Activated T-cell treated with anti-CD3 and anti-CD28 coated beads for 1 hour (primary cell): Measurements from ENCODE around the gene RFX8.
A peak's percentile ranks its signal among the peaks of the same experiment; 100 is the strongest.
"Not testable (repeated sequence)": the region's sequence is repeated elsewhere in the genome, so short reads cannot be mapped to it uniquely, and the experiment has no call there.

Experiments used
- DNase-seq: peaks from one replicate; pipeline ENCODE4 v3.0.0-alpha.2; 2020; ENCODE audit warnings: low read depth

Gene RFX8

DNA sequence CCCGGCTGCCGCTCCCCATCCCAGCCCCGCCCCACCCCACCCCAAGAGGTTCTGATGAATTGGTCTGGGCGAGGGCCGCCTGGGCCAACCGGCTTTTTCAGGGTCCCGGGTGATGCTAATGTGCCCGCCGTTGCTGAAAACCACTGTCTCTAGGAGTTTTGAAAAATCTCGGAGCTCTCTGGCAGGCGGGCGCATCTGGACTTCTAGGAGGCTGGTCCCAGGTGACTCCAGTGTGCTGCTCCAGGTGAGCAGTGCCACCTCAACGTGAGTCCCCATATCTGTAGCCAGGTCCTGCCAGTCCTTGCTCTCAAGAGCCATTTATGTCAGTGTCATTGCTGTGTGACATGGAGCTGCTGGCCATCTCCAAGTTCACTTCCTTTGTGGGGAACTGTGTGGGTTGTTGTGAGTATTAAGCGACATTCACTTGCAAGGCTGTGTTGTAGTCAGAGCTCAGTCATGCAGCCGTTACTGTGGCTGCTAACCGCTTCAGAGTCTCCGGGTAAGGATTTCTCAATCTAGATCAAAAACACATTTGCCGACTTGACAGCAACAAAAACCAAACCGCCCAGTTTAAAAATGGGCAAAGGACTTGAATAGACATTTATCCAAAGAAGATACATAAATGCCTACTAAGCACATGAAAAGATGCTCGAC lies at the start of gene RFX8:
Gene RFX8, minus strand, starts transcription at position 382 of the 654 bp plus-strand sequence. CDS start 8,264 bp downstream, outside the sequence.
- DNase-seq, result peak; percentile 11

GRCh38 chr2:101521487-101521886 lies 46.6 kb upstream of the RFX8 start:
- DNase-seq, result no peak

DNA sequence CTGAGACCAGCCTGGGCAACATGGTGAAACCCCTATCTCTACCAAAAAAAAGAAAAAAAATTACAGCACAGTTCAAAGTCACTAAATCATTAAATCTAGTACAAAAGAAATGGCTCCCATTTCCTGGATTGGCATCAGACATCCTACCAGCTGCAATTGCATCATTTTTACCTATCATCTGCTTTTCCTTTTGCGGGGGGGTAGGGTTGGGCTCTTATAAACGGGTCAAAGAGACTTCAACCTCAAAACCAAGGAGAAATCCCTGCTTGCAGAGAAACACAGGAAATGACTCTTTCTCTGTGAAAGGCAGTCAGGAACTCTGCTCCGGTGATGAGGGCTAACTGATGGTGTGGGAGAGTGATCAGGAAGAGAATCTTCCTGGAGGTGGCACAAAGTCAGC lies 45.3 kb upstream of the RFX8 start:
- no peak for DNase-seq

DNA sequence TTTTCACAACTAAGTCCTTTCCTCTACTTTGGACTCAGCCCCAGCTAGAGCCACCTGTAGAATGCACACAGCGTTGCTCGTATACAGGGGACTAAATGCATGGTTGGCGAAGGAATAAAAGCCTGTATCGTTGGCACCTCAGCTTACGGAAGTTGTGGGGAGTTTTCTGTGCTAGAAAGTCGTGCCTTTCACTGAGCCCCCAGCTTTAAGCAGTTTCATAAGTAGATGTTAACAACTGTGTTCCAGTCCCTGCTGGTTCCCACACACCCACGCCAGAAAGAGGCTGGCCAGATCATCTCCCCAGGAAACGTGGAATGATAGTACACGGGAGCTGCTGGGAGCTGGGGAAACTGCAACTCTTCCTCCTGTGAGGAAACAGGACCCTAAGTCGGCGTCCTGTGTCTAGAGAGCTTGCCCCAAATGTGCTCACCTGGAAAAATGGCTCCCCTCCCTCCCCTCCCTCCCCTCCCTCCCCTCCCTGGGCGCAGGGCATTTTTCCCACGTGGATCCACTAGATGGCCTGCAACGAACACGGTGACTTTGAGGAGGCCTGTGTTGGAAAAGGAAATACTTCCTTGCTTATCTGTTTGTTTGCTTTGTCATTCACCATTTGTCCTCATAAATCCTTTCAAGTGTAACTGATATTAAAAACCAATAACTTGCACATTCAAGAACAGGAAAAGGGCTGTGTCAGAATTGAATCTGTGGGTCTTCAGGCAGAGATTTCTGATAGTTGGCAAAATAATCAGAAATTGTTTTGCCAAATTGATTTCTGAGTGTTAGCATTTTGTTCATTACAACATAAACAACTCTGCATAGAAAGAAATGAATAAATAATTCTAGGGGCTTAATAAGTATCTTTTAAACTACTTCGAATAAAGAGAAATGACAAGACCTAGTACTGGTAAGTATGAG lies 43.9 kb upstream of the RFX8 start:
- DNase-seq, result no peak

- no peak for DNase-seq
Measured at GRCh38 chr2:101517758-101518271, 42.9 kb upstream of the RFX8 start.

- DNase-seq, result no peak
Measured at GRCh38 chr2:101516823-101517690, 42.1 kb upstream of the RFX8 start.

- no peak for DNase-seq
Measured at GRCh38 chr2:101516349-101516748, 41.4 kb upstream of the RFX8 start.

DNA sequence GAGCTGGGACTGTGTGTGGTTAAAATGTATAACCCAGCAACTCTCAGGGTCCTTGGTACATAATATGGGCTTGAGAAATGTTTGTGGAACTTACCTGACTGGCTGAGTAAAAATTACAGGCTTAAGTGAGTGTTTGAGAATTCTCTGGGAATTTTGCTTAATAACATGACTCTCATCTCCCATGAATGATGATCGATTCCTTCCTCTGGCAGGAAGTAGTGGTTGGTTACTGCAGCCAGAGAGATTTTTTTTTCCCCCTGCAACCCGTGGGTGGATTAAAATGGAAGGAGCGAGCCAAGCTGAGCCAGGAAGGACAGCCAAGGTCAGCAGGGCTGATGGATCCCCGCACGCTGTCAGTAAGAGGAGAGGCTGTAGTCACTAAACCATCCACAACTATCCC lies 40.6 kb upstream of the RFX8 start:
- DNase-seq, result no peak

DNA sequence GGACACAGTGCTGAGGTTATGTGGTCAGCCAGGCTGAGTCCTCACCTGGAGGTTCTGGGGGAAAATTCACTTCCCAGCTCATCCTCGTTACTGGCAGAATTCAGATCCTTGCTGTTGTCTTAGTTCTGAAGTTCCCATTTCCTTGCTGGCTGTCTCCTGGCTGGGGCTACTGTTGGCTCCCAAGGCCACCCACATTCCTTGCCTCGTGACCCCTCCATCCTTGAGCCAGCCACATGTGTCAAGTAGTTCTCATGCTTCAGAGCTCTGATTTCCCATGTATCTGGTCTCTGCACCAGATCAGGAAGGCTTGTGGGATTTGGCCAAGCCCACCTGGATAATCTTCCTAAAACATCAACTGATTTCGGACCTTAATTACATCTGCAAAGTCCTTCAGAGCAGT lies 38.1 kb upstream of the RFX8 start:
- DNase-seq, result no peak

DNA sequence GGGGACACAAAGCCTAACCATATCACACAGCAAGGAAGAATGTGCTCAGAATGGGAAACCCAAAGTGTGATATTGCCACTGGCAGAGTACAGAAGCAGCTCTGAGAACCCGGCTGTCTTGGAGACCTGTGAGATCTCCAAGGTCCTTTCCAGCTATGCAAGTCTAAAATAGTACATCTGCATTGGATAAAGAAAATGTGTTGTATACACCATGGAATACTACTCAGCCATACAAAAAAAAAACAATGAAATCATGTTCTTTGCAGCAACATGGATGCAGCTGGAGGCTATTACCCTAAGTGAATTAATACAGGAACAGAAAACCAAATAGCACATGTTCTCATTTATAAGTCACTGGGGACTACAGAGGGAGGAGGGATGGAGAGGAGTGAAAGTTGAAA lies 36.5 kb upstream of the RFX8 start:
- no peak for DNase-seq

GRCh38 chr2:101509499-101510284 lies 34.8 kb upstream of the RFX8 start:
- no peak for DNase-seq

- no peak for DNase-seq
Measured at GRCh38 chr2:101508636-101509035, 33.7 kb upstream of the RFX8 start.

- not testable (repeated sequence) for DNase-seq
Measured at GRCh38 chr2:101505276-101505675, 30.4 kb upstream of the RFX8 start.

- DNase-seq, result not testable (repeated sequence)
Measured at GRCh38 chr2:101504744-101505143, 29.8 kb upstream of the RFX8 start.

DNA sequence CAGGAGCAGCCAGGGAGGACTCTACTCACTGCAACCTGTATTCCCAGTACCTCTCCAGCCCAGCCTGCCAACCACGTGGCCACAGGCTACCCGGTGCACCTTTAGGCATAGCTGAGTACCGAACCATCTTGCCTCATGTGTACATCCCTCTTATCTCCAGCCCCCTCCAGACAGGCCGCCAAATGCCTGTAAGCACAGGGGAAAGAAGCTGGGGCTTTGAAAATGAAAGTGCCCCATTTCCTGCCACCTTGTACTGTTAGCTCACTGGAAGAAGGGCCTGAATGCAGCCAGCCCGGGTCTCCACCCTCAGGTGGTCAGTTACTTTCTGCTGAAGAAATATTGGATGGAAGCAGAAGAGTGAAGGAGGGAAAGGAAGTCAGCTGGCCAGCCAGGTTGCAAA lies 27.2 kb upstream of the RFX8 start:
- DNase-seq, result no peak

GRCh38 chr2:101501443-101501842 lies 26.5 kb upstream of the RFX8 start:
- DNase-seq, result no peak

- DNase-seq, result no peak
Measured at GRCh38 chr2:101500860-101501259, 25.9 kb upstream of the RFX8 start.

- no peak for DNase-seq
Measured at GRCh38 chr2:101500180-101500579, 25.3 kb upstream of the RFX8 start.

DNA sequence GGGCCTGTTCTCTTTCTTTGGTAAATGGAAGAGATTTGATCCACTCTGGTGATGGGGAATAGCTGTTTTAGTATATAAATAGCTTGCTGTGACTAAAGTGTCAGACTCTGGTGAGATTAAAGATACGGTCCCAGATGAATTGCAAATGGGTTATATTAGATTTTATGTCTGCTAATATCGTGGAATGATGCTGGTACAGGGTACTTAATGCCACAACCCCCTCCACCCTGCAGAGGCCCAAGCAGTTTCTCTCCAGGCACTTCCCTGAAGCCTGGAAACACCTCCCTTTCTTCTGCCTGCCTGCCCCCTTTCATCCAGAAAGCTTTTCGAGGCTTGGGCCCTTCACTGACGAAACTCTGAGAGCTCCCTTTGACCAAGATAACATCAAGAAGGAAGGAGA lies 21.4 kb upstream of the RFX8 start:
- no peak for DNase-seq

DNA sequence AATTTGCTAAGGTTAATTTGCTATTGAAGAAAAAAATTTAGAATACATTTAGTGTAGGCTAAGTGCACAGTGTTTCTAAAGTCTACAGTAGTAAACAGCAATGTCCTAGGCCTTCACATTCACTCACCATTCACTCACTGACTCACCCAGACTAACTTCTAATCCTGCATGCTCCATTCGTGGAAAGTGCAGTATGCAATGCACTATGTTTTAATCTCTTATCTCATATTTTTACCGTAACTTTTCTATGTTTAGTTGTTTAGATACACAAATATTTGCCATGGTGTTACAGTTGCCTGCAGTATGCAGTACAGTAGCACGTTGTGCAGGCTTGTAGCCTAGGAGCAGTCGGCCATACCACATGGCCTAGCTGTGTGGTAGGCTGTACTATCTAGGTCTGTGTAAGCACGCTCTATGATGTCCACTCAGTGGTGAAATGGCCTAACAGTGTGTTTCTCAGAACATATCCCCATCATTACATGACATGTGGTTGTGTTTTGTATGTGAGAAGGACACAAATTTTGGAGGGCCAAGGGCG lies 18.1 kb upstream of the RFX8 start:
- no peak for DNase-seq

DNA sequence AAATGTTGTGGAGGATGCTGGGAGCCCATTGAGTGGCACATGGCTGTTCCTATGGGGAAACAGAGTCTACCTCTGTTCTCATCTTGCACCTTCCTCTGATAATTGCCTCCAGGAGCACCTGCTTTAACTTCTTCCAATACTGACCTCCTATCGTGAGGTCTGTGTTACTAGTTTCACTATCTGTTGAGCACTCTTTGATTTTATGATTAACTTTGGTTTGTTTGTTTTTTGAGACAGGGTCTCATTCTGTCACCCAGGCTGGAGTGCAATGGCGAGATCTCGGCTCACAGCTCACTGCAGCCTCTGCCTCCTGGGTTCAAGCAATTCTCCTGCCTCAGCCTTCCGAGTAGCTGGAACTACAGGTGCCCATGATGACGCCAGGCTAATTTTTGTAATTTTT lies 12.1 kb upstream of the RFX8 start:
- DNase-seq, result no peak
